Breast epithelium (tissue), 4 donors: Measurements from ENCODE around the gene FAM83B. TPM values are rescaled to one million over a fixed set of nuclear protein-coding genes. Genes with fewer than 3 reads are reported as not detected.

Source experiments
- DNase-seq, 2 donors: peaks; one replicate each; pipeline ENCODE4 v3.0.0-alpha.2; 2019; ENCODE audit warnings: low spot score in 2 of 2
- H3K27ac ChIP-seq, 2 donors: fragments of 200-600 bp; sonication (generic) in 1 of 2; one replicate each; pipeline ENCODE4 v1.5.1; 2016 to 2019; ENCODE audit warnings: mild to moderate bottlenecking in 1 of 2
- H3K27me3 ChIP-seq, 2 donors: fragments of 200-600 bp; sonication (generic) in 1 of 2; one replicate each; pipeline versions ENCODE4 v1.5.1 to v1.6.0; 2017 to 2019; ENCODE audit warnings: control low read depth in 1 of 2, mild to moderate bottlenecking in 1 of 2
- H3K36me3 ChIP-seq: fragments of 200-600 bp; one replicate; pipeline ENCODE4 v1.5.1; 2019
- H3K4me1 ChIP-seq, 2 donors: fragments of 200-600 bp; sonication (generic); one replicate each; pipeline ENCODE4 v1.5.1; 2016 to 2019; ENCODE audit warnings: control low read depth in 1 of 2
- H3K4me3 ChIP-seq, 3 donors: fragments of 200-600 bp; sonication (generic); 1 replicate in 2 of 3; 2 replicates in 1 of 3; pipeline ENCODE4 v1.5.1; 2016 to 2019; ENCODE audit warnings: mild to moderate bottlenecking in 3 of 3, moderate library complexity in 2 of 3
- H3K9me3 ChIP-seq, 2 donors: fragments of 200-600 bp; sonication (generic) in 1 of 2; one replicate each; pipeline ENCODE4 v1.5.1; 2016 to 2019; ENCODE audit warnings: control low read depth in 1 of 2
- POLR2A ChIP-seq: fragments of 450-650 bp; IDR thresholded peaks from one replicate; pipeline ENCODE4 v1.6.1; 2016; ENCODE audit warnings: antibody characterized with exemption, mild to moderate bottlenecking, moderate library complexity
- POLR2AphosphoS5 ChIP-seq, 3 donors: sonication (generic); formaldehyde crosslinking; IDR thresholded peaks; one replicate each; pipeline ENCODE4 v1.6.1; 2017; ENCODE audit warnings: antibody characterized with exemption in 3 of 3
- intact Hi-C: fragments of 100-400 bp; cut with DNase I; formaldehyde crosslinking; loops from one replicate; pipeline ENCODE4 v1.15.1; 2023; ENCODE audit warnings: low total_unique reads
- total RNA-seq, 3 donors: library from RNA; depleted of rRNA; stranded (reverse); fragments of >200 nt; gene quantifications; one replicate each; pipeline ENCODE4 v1.1.0, GENCODE V29; 2016
- TF ChIP-seq, protein P1 (sequence below), 3 donors: fragments of 450-650 bp; IDR thresholded peaks; one replicate each; pipeline ENCODE4 v1.5.1; 2016 to 2017; ENCODE audit warnings: antibody characterized with exemption in 3 of 3, mild to moderate bottlenecking in 3 of 3, moderate library complexity in 3 of 3

Gene FAM83B
- total RNA-seq, 3 donors from 2014 or later: 0.16 to 13.6 (median 8.8) TPM

- H3K4me3 ChIP-seq: no peak overlapping the region
- no peak overlapping the region for H3K27ac ChIP-seq
- H3K36me3 ChIP-seq: no peaks in the 10 kb centered on the region
- no peaks in the 10 kb centered on the region for H3K27me3 ChIP-seq
- H3K9me3 ChIP-seq: no peaks in the 10 kb centered on the region
- H3K4me1 ChIP-seq: no peaks in the 10 kb centered on the region
- DNase-seq: no peak
- intact Hi-C loops: no loop called here
- TF ChIP-seq POLR2AphosphoS5 (IDR thresholded peaks at IDR 0.05) (no peak), POLR2A (no peak)
- TF ChIP-seq, protein P1, sequence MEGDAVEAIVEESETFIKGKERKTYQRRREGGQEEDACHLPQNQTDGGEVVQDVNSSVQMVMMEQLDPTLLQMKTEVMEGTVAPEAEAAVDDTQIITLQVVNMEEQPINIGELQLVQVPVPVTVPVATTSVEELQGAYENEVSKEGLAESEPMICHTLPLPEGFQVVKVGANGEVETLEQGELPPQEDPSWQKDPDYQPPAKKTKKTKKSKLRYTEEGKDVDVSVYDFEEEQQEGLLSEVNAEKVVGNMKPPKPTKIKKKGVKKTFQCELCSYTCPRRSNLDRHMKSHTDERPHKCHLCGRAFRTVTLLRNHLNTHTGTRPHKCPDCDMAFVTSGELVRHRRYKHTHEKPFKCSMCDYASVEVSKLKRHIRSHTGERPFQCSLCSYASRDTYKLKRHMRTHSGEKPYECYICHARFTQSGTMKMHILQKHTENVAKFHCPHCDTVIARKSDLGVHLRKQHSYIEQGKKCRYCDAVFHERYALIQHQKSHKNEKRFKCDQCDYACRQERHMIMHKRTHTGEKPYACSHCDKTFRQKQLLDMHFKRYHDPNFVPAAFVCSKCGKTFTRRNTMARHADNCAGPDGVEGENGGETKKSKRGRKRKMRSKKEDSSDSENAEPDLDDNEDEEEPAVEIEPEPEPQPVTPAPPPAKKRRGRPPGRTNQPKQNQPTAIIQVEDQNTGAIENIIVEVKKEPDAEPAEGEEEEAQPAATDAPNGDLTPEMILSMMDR (IDR thresholded peaks at IDR 0.05): no peak
These were observed 43.6 kb upstream of the FAM83B start for GRCh38 chr6:54802775-54803634.

- TF ChIP-seq POLR2A (no peak), POLR2AphosphoS5 (IDR thresholded peaks at IDR 0.05) (no peak)
- TF ChIP-seq, protein P1 (IDR thresholded peaks at IDR 0.05): no peak
These were observed 41.5 kb upstream of the FAM83B start for GRCh38 chr6:54805077-54805476.

DNA sequence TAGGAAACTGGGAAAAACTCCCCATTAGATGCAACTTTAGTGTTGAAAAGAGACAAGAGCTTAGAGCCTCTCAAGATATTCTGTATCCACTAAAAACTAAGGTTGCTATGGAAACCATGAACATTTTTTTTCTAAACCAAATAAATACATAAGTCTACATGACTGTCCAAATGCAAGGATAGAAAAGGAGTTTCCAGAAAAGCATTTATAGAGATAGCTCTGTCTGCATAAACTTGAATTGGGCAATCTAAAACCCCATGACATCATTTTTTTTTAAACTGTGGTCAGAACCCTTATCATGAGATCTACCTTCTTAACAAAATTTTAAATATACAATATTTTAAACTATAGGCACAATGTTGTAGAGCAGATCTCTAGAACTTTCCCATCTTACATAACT lies 36.4 kb upstream of the FAM83B start:
- intact Hi-C loops: no loop called here
- Histone ChIP-seq H3K36me3 (no peaks in the 10 kb centered on the region), H3K9me3 (no peaks in the 10 kb centered on the region), H3K27ac (no peak overlapping the region), H3K27me3 (no peaks in the 10 kb centered on the region), H3K4me3 (no peak overlapping the region), H3K4me1 (no peaks in the 10 kb centered on the region)
- TF ChIP-seq POLR2AphosphoS5 (IDR thresholded peaks at IDR 0.05): no peak
- TF ChIP-seq POLR2A: no peak
- TF ChIP-seq, protein P1 (IDR thresholded peaks at IDR 0.05): no peak
- DNase-seq: no peak

More at GRCh38 chr6:54805077-54805476, 41.5 kb upstream of the FAM83B start:
- Histone ChIP-seq H3K27me3 (no peaks in the 10 kb centered on the region), H3K4me1 (no peaks in the 10 kb centered on the region), H3K27ac (no peak overlapping the region), H3K4me3 (no peak overlapping the region), H3K9me3 (no peaks in the 10 kb centered on the region), H3K36me3 (no peaks in the 10 kb centered on the region)
- intact Hi-C loops: no loop called here
- no peak for DNase-seq

DNA sequence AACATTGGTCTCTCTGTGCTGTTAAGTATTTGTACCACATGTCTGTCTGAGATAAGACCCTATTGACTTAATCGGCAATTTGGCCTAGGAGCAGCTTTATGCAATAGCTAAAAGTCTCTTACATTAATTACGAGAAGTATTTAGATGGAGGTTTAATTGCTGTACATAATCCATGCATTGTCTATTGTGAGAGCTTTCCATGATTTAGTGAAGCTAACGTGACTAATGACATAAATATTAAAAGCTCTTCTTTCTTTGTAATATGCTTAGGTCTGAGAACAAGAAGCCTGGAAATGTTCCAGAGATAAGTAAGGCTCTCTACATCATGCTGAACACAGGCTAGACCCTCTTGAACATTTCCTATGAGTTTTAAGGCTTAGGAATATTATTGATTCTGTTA lies 32.7 kb upstream of the FAM83B start:
- Histone ChIP-seq H3K4me1 (no peaks in the 10 kb centered on the region), H3K36me3 (no peaks in the 10 kb centered on the region), H3K4me3 (no peak overlapping the region), H3K9me3 (no peaks in the 10 kb centered on the region), H3K27me3 (no peaks in the 10 kb centered on the region), H3K27ac (no peak overlapping the region)
- TF ChIP-seq, protein P1 (IDR thresholded peaks at IDR 0.05): no peak
- TF ChIP-seq POLR2A: no peak
- TF ChIP-seq POLR2AphosphoS5 (IDR thresholded peaks at IDR 0.05): no peak
- DNase-seq: no peak
- intact Hi-C loops: no loop called here

DNA sequence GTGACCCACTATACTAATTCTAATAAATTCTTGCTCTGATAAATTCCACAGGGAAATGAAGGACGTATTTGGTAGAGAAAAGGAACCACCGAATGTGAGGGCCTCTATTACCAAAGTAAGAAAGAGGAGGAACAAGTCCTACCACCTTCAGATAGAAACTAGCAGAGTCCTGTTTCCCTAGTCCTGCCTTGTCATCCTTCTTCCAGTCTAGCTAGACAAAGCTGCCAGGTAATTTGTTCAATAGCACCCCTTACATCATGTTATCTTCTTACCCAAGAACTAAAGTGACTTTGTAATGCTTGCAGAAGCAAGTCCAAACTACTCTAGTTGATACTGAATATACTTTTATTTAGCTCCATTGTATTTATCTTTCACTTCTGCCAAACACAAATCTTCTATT lies 29.3 kb upstream of the FAM83B start:
- Histone ChIP-seq H3K36me3 (no peaks in the 10 kb centered on the region), H3K9me3 (no peaks in the 10 kb centered on the region), H3K4me3 (no peak overlapping the region), H3K27ac (no peak overlapping the region), H3K4me1 (no peaks in the 10 kb centered on the region), H3K27me3 (no peaks in the 10 kb centered on the region)
- intact Hi-C loops: no loop called here
- no peak for TF ChIP-seq POLR2A
- TF ChIP-seq, protein P1 (IDR thresholded peaks at IDR 0.05): no peak
- TF ChIP-seq POLR2AphosphoS5 (IDR thresholded peaks at IDR 0.05): no peak
- DNase-seq: no peak
